SK-N-SH (cell line): ENCODE results near the gene MAPK10. TPM values are rescaled to one million over a fixed set of nuclear protein-coding genes. Genes with fewer than 3 reads are reported as not detected.

ENCODE experiments used
- CTCF ChIA-PET: fragments of 300-600, 350-600 bp; formaldehyde crosslinking; extraction: SDS; loops from one replicate; lab custom pipeline; 2021; lab: Yijun Ruan, JAX
- POLR2A ChIA-PET: fragments of 350-600 bp; sonication (Branson Sonifier 250); formaldehyde crosslinking; extraction: SDS; loops from one replicate; lab custom pipeline; 2020; ENCODE audit warnings: antibody characterized with exemption, inconsistent platforms; lab: Yijun Ruan, JAX
- DNase-seq: peaks from one replicate; pipeline ENCODE4 v3.0.0; 2012
- H2AFZ ChIP-seq: fragments of 200-600 bp; sonication (generic); 2 replicates; pipeline ENCODE4 v1.8.1; 2016; ENCODE audit warnings: antibody characterized with exemption, mild to moderate bottlenecking, low read depth
- H3F3A ChIP-seq: fragments of 200-600 bp; sonication (generic); replicated peaks from 2 replicates; pipeline ENCODE3; 2016; ENCODE audit warnings: antibody characterized with exemption, mild to moderate bottlenecking; ENCODE audit not compliant: insufficient read depth
- H3K27ac ChIP-seq, 2 experiments: fragments of 200-500 bp in 1 of 2; fragments of 200-600 bp in 1 of 2; sonication (Bioruptor generic) in 1 of 2; sonication (generic), shearing (Covaris generic) in 1 of 2; 2 replicates each; pipeline versions ENCODE4 v1.5.1 to v1.6.1; 2014 to 2016; ENCODE audit warnings: low read depth in 2 of 2, inconsistent platforms in 1 of 2, low read length in 1 of 2, mild to moderate bottlenecking in 1 of 2, mixed read lengths in 1 of 2
- H3K27me3 ChIP-seq: fragments of 200-600 bp; sonication (generic), shearing (Covaris generic); 2 replicates; pipeline ENCODE4 v1.6.1; 2016; ENCODE audit warnings: mixed run types; ENCODE audit not compliant: insufficient read depth
- H3K36me3 ChIP-seq, 2 experiments: fragments of 200-500 bp in 1 of 2; fragments of 200-600 bp in 1 of 2; sonication (Bioruptor generic) in 1 of 2; sonication (generic) in 1 of 2; replicated peaks in 1 of 2; 2 replicates each; pipeline versions ENCODE3 to v1.5.1; 2014 to 2016; ENCODE audit warnings: low read length in 1 of 2, mild to moderate bottlenecking in 1 of 2; ENCODE audit not compliant: insufficient read depth in 2 of 2, control insufficient read depth in 1 of 2
- H3K4me1 ChIP-seq, 2 experiments: fragments of 200-500 bp in 1 of 2; fragments of 200-600 bp in 1 of 2; sonication (Bioruptor generic) in 1 of 2; sonication (generic), shearing (Covaris generic) in 1 of 2; 2 replicates each; pipeline versions ENCODE4 v1.5.1 to v1.6.1; 2014 to 2016; ENCODE audit warnings: low read depth in 1 of 2, low read length in 1 of 2, mixed run types in 1 of 2; ENCODE audit not compliant: insufficient read depth in 2 of 2, control insufficient read depth in 1 of 2
- H3K4me2 ChIP-seq: fragments of 200-600 bp; sonication (generic), shearing (Covaris generic); 2 replicates; pipeline ENCODE4 v1.6.1; 2017; ENCODE audit warnings: mixed run types
- H3K4me3 ChIP-seq, 2 experiments: fragments of 200-500 bp in 1 of 2; fragments of 200-600 bp in 1 of 2; sonication (Bioruptor generic) in 1 of 2; sonication (generic), shearing (Covaris generic) in 1 of 2; 2 replicates each; pipeline versions ENCODE4 v1.5.1 to v1.8.1; 2014 to 2016; ENCODE audit warnings: low read depth in 2 of 2, inconsistent platforms in 1 of 2, low read length in 1 of 2, mild to moderate bottlenecking in 1 of 2, mixed read lengths in 1 of 2, moderate library complexity in 1 of 2
- H3K79me2 ChIP-seq: fragments of 200-600 bp; sonication (generic); 2 replicates; pipeline ENCODE4 v1.8.1; 2017; ENCODE audit warnings: mild to moderate bottlenecking; ENCODE audit not compliant: insufficient read depth
- H3K9ac ChIP-seq: fragments of 200-600 bp; sonication (generic); 2 replicates; pipeline ENCODE4 v1.6.1; 2017; ENCODE audit warnings: mixed run types
- H3K9me2 ChIP-seq: fragments of 200-600 bp; sonication (generic); 2 replicates; pipeline ENCODE4 v1.6.1; 2017; ENCODE audit warnings: mixed run types
- H3K9me3 ChIP-seq: fragments of 200-600 bp; sonication (generic); 2 replicates; pipeline ENCODE4 v1.6.1; 2017; ENCODE audit warnings: mixed run types, mild to moderate bottlenecking, moderate library complexity
- H4K20me1 ChIP-seq: fragments of 200-600 bp; sonication (generic); 2 replicates; pipeline ENCODE4 v1.6.1; 2017; ENCODE audit warnings: mild to moderate bottlenecking, mixed run types; ENCODE audit not compliant: insufficient read depth
- CTCF ChIP-seq: fragments of 200-600 bp; sonication (generic); IDR thresholded peaks from 2 replicates; pipeline ENCODE4 v1.6.1; 2017; ENCODE audit warnings: antibody characterized with exemption, mild to moderate bottlenecking, moderate library complexity
- ELF1 ChIP-seq: IDR thresholded peaks from 2 replicates; pipeline ENCODE4 v1.4.0; 2012
- EP300 ChIP-seq, 2 experiments: IDR thresholded peaks; 2 replicates each; pipeline versions ENCODE4 v1.4.0 to v1.6.1; 2012; ENCODE audit warnings: borderline replicate concordance in 1 of 2, low read depth in 1 of 2, low read length in 1 of 2
- FOXJ3 ChIP-seq: sonication (generic); formaldehyde crosslinking; IDR thresholded peaks from 2 replicates; pipeline ENCODE4 v1.5.1; 2020; ENCODE audit warnings: mild to moderate bottlenecking, missing genetic modification reagents
- GABPA ChIP-seq: IDR thresholded peaks from 2 replicates; pipeline ENCODE4 v1.4.0; 2012; ENCODE audit warnings: low read depth, mild to moderate bottlenecking
- MXI1 ChIP-seq: IDR thresholded peaks from 2 replicates; pipeline ENCODE4 v1.6.1; 2012; ENCODE audit warnings: mild to moderate bottlenecking, low read depth, low read length, improper control_type of control experiment
- REST ChIP-seq: IDR thresholded peaks from 2 replicates; pipeline ENCODE4 v1.6.1; 2012; ENCODE audit warnings: mild to moderate bottlenecking, low read depth, low read length, moderate library complexity
- TEAD4 ChIP-seq: IDR thresholded peaks from 2 replicates; pipeline ENCODE4 v1.4.0; 2012; ENCODE audit warnings: mild to moderate bottlenecking, borderline replicate concordance; ENCODE audit not compliant: insufficient read depth
- YY1 ChIP-seq: IDR thresholded peaks from 2 replicates; pipeline ENCODE4 v1.4.0; 2012; ENCODE audit warnings: low read depth, mild to moderate bottlenecking
- WGBS: methylation state at CpG from one replicate; pipeline ENCODE4 v1.1.6; 2017; ENCODE audit warnings: low lambda C conversion rate; 5-methylcytosine and 5-hydroxymethylcytosine counted together
- polyA plus RNA-seq, 3 experiments: library from polyadenylated mRNA; depleted of rRNA; stranded (reverse); fragments of >200 nt; gene quantifications; 2 replicates each; pipeline ENCODE4 v1.2.3, GENCODE V29; 2012
- TF ChIP-seq, protein P1 (sequence below): IDR thresholded peaks from 2 replicates; pipeline ENCODE4 v1.4.0; 2012; ENCODE audit warnings: low read depth
- TF ChIP-seq, protein P2 (sequence below): IDR thresholded peaks from 2 replicates; pipeline ENCODE4 v1.4.0; 2012; ENCODE audit warnings: low read depth, borderline replicate concordance

Gene MAPK10
- polyA plus RNA-seq, 1 of the 3 experiments (the other 2 are of a cell fraction): 8.1 TPM

GRCh38 chr4:85956293-85956945 lies 403.4 kb downstream of the MAPK10 start:
- Histone ChIP-seq H3K9ac (no peak overlapping the region), H3K79me2 (no peaks in the 10 kb centered on the region)
- CTCF ChIA-PET: interaction anchor here (1.5 to 3.5 kb wide), 3 partner anchors 9 to 160 kb away, joined by 3 to 20 read pairs (median 15); no protein-coding TSS in a partner anchor

More at GRCh38 chr4:85956293-85956945, 403.4 kb downstream of the MAPK10 start:
- 88% methylated on average over 17 of the region's 17 CpGs for WGBS
- H3K4me1 ChIP-seq: peaks cover 0 to 2% of the 10 kb centered on the region in 2 experiments; a peak in 2 of 4 replicates
- no peak overlapping the region for H3K4me2 ChIP-seq
- H3K27me3 ChIP-seq: no peaks in the 10 kb centered on the region
- TF ChIP-seq YY1 (no peak), FOXJ3 (CRISPR knock-in tag) (no peak), CTCF (no peak), EP300 (IDR thresholded peaks at IDR 0.05; ENCODE audit: borderline replicate concordance in 1 of 2, low read depth in 1 of 2, low read length in 1 of 2) (no peak), TEAD4 (no peak), REST (no peak), GABPA (no peak), MXI1 (no peak), ELF1 (no peak)
- TF ChIP-seq, protein P1, sequence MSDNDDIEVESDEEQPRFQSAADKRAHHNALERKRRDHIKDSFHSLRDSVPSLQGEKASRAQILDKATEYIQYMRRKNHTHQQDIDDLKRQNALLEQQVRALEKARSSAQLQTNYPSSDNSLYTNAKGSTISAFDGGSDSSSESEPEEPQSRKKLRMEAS: no peak
- TF ChIP-seq, protein P2, sequence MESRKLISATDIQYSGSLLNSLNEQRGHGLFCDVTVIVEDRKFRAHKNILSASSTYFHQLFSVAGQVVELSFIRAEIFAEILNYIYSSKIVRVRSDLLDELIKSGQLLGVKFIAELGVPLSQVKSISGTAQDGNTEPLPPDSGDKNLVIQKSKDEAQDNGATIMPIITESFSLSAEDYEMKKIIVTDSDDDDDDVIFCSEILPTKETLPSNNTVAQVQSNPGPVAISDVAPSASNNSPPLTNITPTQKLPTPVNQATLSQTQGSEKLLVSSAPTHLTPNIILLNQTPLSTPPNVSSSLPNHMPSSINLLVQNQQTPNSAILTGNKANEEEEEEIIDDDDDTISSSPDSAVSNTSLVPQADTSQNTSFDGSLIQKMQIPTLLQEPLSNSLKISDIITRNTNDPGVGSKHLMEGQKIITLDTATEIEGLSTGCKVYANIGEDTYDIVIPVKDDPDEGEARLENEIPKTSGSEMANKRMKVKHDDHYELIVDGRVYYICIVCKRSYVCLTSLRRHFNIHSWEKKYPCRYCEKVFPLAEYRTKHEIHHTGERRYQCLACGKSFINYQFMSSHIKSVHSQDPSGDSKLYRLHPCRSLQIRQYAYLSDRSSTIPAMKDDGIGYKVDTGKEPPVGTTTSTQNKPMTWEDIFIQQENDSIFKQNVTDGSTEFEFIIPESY: no peak
- H3K9me3 ChIP-seq: no peaks in the 10 kb centered on the region
- H3K4me3 ChIP-seq: no peak overlapping the region
- no peak overlapping the region for H2AFZ ChIP-seq
- DNase-seq: no peak
- H4K20me1 ChIP-seq: no peaks in the 10 kb centered on the region
- no peaks in the 10 kb centered on the region for H3K9me2 ChIP-seq
- H3F3A ChIP-seq: no peaks in the 10 kb centered on the region
- H3K36me3 ChIP-seq: no peaks in the 10 kb centered on the region
- no peak overlapping the region for H3K27ac ChIP-seq
- POLR2A ChIA-PET: interaction anchor here (0.6 kb wide), 1 partner anchor 78 kb away, joined by 3 read pairs; no protein-coding TSS in a partner anchor
